ENCODE data around the gene ANKRD17. TPM values are rescaled to one million over a fixed set of nuclear protein-coding genes. Genes with fewer than 3 reads are reported as not detected.

Gene ANKRD17
- polyA plus RNA-seq, 1 of the 3 experiments (the other 2 are of a cell fraction) = 25.6 TPM

DNA sequence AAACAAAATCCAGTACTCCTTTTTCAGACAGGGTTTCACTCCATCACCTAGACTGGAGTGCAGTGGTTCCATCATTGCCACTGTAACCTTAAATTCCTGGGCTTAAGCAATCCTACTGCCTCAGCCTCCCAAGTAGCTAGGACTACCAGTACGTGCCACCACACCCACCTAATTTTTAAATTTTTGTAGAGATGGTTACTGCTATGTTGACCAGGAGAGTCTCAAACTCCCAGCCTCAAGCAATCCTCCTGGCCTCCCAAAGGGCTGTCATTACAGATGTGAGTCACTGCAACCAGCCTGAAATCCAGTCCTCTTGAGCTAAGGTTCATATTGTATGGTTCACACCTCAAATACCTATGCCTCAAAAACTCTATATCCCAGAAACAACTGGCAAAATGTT is 22.4 kb downstream of the ANKRD17 start:
- no peaks in the 10 kb centered on the region for H3K9me2 ChIP-seq
- WGBS (ENCODE audit: low lambda C conversion rate) = 89% methylated on average over 1 of the region's 1 CpG
- H2AFZ ChIP-seq (ENCODE audit: low read depth) = no peak overlapping the region
- DNase-seq = no peak
- no peak overlapping the region for H3K4me2 ChIP-seq
- H3K27ac ChIP-seq (ENCODE audit: low read depth in 2 of 2, low read length in 1 of 2) = no peak overlapping the region
- TF ChIP-seq, protein P1, sequence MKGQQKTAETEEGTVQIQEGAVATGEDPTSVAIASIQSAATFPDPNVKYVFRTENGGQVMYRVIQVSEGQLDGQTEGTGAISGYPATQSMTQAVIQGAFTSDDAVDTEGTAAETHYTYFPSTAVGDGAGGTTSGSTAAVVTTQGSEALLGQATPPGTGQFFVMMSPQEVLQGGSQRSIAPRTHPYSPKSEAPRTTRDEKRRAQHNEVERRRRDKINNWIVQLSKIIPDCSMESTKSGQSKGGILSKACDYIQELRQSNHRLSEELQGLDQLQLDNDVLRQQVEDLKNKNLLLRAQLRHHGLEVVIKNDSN (IDR thresholded peaks at IDR 0.05; ENCODE audit: borderline replicate concordance, low read depth) = no peak
- TF ChIP-seq FOXJ3 (CRISPR knock-in tag; IDR thresholded peaks at IDR 0.05) = no peak
- H3K9me3 ChIP-seq = no peaks in the 10 kb centered on the region
- no peaks in the 10 kb centered on the region for H3K27me3 ChIP-seq (ENCODE audit: insufficient read depth)
- ChIA-PET CTCF (interaction anchor here (0.7 kb wide), 1 partner anchor 17 kb away, joined by 3 read pairs; no protein-coding TSS in a partner anchor), POLR2A (no interaction called here)
- peaks cover 23% of the 10 kb centered on the region for H4K20me1 ChIP-seq (ENCODE audit: insufficient read depth)
- no peaks in the 10 kb centered on the region for H3F3A ChIP-seq (replicated peaks; ENCODE audit: insufficient read depth)
- H3K79me2 ChIP-seq (ENCODE audit: insufficient read depth) = peaks cover 92% of the 10 kb centered on the region
- no peak overlapping the region for H3K4me3 ChIP-seq (ENCODE audit: low read depth in 2 of 2, low read length in 1 of 2)
- no peak overlapping the region for H3K9ac ChIP-seq
- H3K36me3 ChIP-seq (replicated peaks in 1 of 2; ENCODE audit: control insufficient read depth in 1 of 2, insufficient read depth in 2 of 2, low read length in 1 of 2) = peaks cover 23 to 41% of the 10 kb centered on the region in 2 experiments
- H3K4me1 ChIP-seq (ENCODE audit: control insufficient read depth in 1 of 2, insufficient read depth in 2 of 2, low read depth in 1 of 2, low read length in 1 of 2) = no peaks in the 10 kb centered on the region

DNA sequence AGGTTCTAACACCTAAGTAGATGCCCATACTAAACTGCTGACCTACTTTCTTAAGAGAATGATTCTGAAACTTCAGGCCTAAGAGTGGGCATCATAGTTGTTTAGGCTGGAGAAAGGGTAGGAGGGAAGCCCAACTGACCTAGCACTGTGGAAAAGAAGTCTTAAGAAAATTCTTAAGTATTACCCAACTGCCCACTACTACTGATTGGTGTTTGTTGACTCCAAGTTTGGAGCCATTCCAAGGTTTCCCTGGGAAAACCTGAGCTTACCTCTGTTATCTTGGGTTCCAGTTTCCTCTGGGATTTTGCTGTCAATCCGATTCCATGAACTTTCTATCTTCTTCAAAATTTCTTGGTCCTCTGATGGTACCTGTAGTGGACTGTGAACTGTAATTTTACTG is 23.9 kb downstream of the ANKRD17 start:
- DNase-seq = no peak
- peaks cover 14% of the 10 kb centered on the region; the same call in 1 of the 2 replicates for H4K20me1 ChIP-seq (ENCODE audit: insufficient read depth)
- H2AFZ ChIP-seq (ENCODE audit: low read depth) = no peak overlapping the region
- WGBS (ENCODE audit: low lambda C conversion rate) = 96% methylated on average over 1 of the region's 1 CpG
- CTCF ChIA-PET = no interaction called here
- peaks cover 34 to 49% of the 10 kb centered on the region in 2 experiments for H3K36me3 ChIP-seq (replicated peaks in 1 of 2; ENCODE audit: control insufficient read depth in 1 of 2, insufficient read depth in 2 of 2, low read length in 1 of 2)
- no peak overlapping the region for H3K4me2 ChIP-seq
- no peaks in the 10 kb centered on the region for H3K9me3 ChIP-seq
- no peaks in the 10 kb centered on the region for H3F3A ChIP-seq (replicated peaks; ENCODE audit: insufficient read depth)
- TF ChIP-seq SIN3A (IDR thresholded peaks at IDR 0.05; ENCODE audit: borderline replicate concordance, low read depth, low read length) (no peak), NRF1 (IDR thresholded peaks at IDR 0.05; ENCODE audit: low read depth, low read length) (no peak)
- TF ChIP-seq, protein P2, sequence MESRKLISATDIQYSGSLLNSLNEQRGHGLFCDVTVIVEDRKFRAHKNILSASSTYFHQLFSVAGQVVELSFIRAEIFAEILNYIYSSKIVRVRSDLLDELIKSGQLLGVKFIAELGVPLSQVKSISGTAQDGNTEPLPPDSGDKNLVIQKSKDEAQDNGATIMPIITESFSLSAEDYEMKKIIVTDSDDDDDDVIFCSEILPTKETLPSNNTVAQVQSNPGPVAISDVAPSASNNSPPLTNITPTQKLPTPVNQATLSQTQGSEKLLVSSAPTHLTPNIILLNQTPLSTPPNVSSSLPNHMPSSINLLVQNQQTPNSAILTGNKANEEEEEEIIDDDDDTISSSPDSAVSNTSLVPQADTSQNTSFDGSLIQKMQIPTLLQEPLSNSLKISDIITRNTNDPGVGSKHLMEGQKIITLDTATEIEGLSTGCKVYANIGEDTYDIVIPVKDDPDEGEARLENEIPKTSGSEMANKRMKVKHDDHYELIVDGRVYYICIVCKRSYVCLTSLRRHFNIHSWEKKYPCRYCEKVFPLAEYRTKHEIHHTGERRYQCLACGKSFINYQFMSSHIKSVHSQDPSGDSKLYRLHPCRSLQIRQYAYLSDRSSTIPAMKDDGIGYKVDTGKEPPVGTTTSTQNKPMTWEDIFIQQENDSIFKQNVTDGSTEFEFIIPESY (IDR thresholded peaks at IDR 0.05; ENCODE audit: borderline replicate concordance, low read depth) = no peak
- no peak overlapping the region for H3K27ac ChIP-seq (ENCODE audit: low read depth in 2 of 2, low read length in 1 of 2)
- POLR2A ChIA-PET = no interaction called here
- peaks cover 92% of the 10 kb centered on the region for H3K79me2 ChIP-seq (ENCODE audit: insufficient read depth)
- no peak overlapping the region for H3K4me3 ChIP-seq (ENCODE audit: low read depth in 2 of 2, low read length in 1 of 2)
- H3K4me1 ChIP-seq (ENCODE audit: control insufficient read depth in 1 of 2, insufficient read depth in 2 of 2, low read depth in 1 of 2, low read length in 1 of 2) = no peaks in the 10 kb centered on the region
- H3K27me3 ChIP-seq (ENCODE audit: insufficient read depth) = no peaks in the 10 kb centered on the region
- H3K9ac ChIP-seq = no peak overlapping the region
- H3K9me2 ChIP-seq = no peaks in the 10 kb centered on the region

DNA sequence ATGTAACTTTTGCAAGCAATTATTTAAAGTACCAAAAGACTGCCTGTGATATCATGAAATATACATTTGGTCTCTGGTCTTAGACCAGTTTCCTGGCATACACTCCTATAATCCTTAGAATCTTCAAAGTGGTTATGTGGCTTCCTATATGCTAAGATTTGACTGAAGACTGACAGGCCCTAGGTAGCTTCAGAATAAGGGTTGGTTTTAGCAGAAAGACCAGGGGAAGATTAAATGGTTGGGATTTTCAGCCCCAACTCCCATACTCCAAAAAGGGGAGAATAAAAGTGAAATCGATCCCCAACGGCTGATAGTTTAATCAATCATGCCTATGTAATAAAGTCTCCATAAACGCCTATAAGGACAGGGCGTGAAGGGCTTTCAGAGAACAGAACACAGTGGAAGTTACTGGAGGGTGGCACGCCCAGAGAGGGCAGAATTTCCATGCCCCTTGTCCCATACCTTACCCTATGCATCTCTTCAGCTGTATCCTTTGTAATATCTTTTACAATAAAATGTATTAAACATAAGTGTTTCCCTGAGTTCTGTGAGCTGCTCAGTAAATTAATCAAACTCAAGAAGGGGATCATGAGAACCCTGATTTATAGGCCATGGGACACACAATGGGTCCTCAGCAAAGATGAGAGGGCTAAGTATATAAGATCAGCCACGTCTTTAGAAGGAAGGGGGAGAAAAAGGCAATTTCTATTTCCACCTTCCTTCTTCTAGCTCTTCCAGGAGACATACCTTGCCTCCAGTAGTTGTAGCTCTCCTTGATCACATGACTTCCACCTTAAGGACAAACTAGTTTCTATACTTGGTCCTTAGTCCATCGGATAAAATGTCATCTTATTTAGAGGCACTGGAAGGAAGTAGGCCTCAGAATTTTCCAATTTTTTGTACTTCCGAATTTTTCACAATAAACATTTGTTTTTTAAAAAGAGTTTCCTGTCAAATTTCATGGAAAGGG is 26.8 kb downstream of the ANKRD17 start:
- Histone ChIP-seq H3K27ac (ENCODE audit: low read depth in 2 of 2, low read length in 1 of 2) (no peak overlapping the region; a peak in 1 of 4 replicates), H2AFZ (ENCODE audit: low read depth) (no peak overlapping the region), H3K27me3 (ENCODE audit: insufficient read depth) (no peaks in the 10 kb centered on the region), H3K4me2 (no peak overlapping the region), H3K4me3 (ENCODE audit: low read depth in 2 of 2, low read length in 1 of 2) (no peak overlapping the region), H3K79me2 (ENCODE audit: insufficient read depth) (peaks cover 87% of the 10 kb centered on the region), H3K4me1 (ENCODE audit: control insufficient read depth in 1 of 2, insufficient read depth in 2 of 2, low read depth in 1 of 2, low read length in 1 of 2) (no peaks in the 10 kb centered on the region), H4K20me1 (ENCODE audit: insufficient read depth) (0 out of 2 replicates have a peak, but pooled peaks cover 3% of the 10 kb centered on the region), H3K36me3 (replicated peaks in 1 of 2; ENCODE audit: control insufficient read depth in 1 of 2, insufficient read depth in 2 of 2, low read length in 1 of 2) (peaks cover 31 to 45% of the 10 kb centered on the region in 2 experiments), H3K9me3 (no peaks in the 10 kb centered on the region), H3K9ac (no peak overlapping the region), H3K9me2 (no peaks in the 10 kb centered on the region), H3F3A (replicated peaks; ENCODE audit: insufficient read depth) (peaks cover 3% of the 10 kb centered on the region)
- no peak for DNase-seq
- ChIA-PET POLR2A (no interaction called here), CTCF (interaction anchor here (2.0 kb wide), 1 partner anchor 25 kb away, joined by 4 read pairs; no protein-coding TSS in a partner anchor)
- WGBS (ENCODE audit: low lambda C conversion rate) = 99% methylated on average over 8 of the region's 8 CpGs
- no peak for TF ChIP-seq GABPA (IDR thresholded peaks at IDR 0.05; ENCODE audit: low read depth)

All from SK-N-SH (cell line).